DND-41 (cell line): ENCODE data around the gene PTPN12.

Source experiments
- ATAC-seq: fragments of 200-7000 bp; cut with Tn5 transposase; 3 replicates; pipeline ENCODE4 v1.9.1; 2021; ENCODE audit warnings: low read depth; ENCODE audit not compliant: insufficient read depth
- DNase-seq: peaks from one replicate; pipeline ENCODE4 v3.0.0-alpha.2; 2020
- H2AFZ ChIP-seq: 2 replicates; pipeline ENCODE4 v1.6.0; 2012; ENCODE audit warnings: low read depth, low read length
- H3K27ac ChIP-seq: 2 replicates; pipeline ENCODE4 v1.5.1; 2012; ENCODE audit warnings: low read length, inconsistent platforms
- H3K27me3 ChIP-seq: fragments of 200-600 bp; sonication (generic); 2 replicates; pipeline ENCODE4 v1.6.0; 2012; ENCODE audit warnings: low read length, mild to moderate bottlenecking, inconsistent platforms; ENCODE audit not compliant: insufficient read depth, poor library complexity
- H3K36me3 ChIP-seq: 2 replicates; pipeline ENCODE4 v1.5.1; 2012; ENCODE audit warnings: low read length, inconsistent platforms; ENCODE audit not compliant: insufficient read depth
- H3K4me1 ChIP-seq: 2 replicates; pipeline ENCODE4 v1.5.1; 2012; ENCODE audit warnings: mild to moderate bottlenecking, low read length; ENCODE audit not compliant: insufficient read depth
- H3K4me2 ChIP-seq: 2 replicates; pipeline ENCODE4 v1.6.0; 2012; ENCODE audit warnings: mild to moderate bottlenecking, moderate library complexity, low read length, inconsistent platforms; ENCODE audit not compliant: insufficient read depth
- H3K4me3 ChIP-seq, 2 experiments: fragments of 200-600 bp in 1 of 2; shearing (Covaris generic) in 1 of 2; 2 replicates each; pipeline ENCODE4 v1.5.1; 2012 to 2016; ENCODE audit warnings: inconsistent platforms in 2 of 2, low read length in 2 of 2, mild to moderate bottlenecking in 2 of 2, low read depth in 1 of 2, moderate library complexity in 1 of 2
- H3K79me2 ChIP-seq: 2 replicates; pipeline ENCODE4 v1.6.0; 2012; ENCODE audit warnings: low read length, inconsistent platforms; ENCODE audit not compliant: insufficient read depth
- H3K9ac ChIP-seq: 2 replicates; pipeline ENCODE4 v1.6.0; 2012; ENCODE audit warnings: low read depth, mild to moderate bottlenecking, inconsistent platforms, low read length, moderate library complexity
- H3K9me3 ChIP-seq: 2 replicates; pipeline ENCODE4 v1.5.1; 2012; ENCODE audit warnings: low read length, moderate library complexity, mild to moderate bottlenecking, inconsistent platforms; ENCODE audit not compliant: insufficient read depth, severe bottlenecking
- H4K20me1 ChIP-seq: 2 replicates; pipeline ENCODE4 v1.6.0; 2012; ENCODE audit warnings: low read length; ENCODE audit not compliant: insufficient read depth
- CTCF ChIP-seq: IDR thresholded peaks from 2 replicates; pipeline ENCODE4 v1.5.1; 2012; ENCODE audit warnings: borderline replicate concordance, low read length, moderate library complexity, mild to moderate bottlenecking; ENCODE audit not compliant: poor library complexity, severe bottlenecking; ENCODE audit errors: extremely low read depth
- EZH2 ChIP-seq: IDR thresholded peaks from 3 replicates; pipeline ENCODE4 v1.6.1; 2012; ENCODE audit warnings: borderline replicate concordance, low read depth, mild to moderate bottlenecking, moderate library complexity, low read length, inconsistent platforms; ENCODE audit not compliant: severe bottlenecking

Gene PTPN12

GRCh38 chr7:77580762-77581350 is 43.8 kb downstream of the PTPN12 start:
- no peaks in the 10 kb centered on the region for H3K9me3 ChIP-seq
- ATAC-seq (no peak), DNase-seq (no peak)
- no peaks in the 10 kb centered on the region for H3K79me2 ChIP-seq
- H4K20me1 ChIP-seq, result no peaks in the 10 kb centered on the region
- no peak overlapping the region for H3K4me2 ChIP-seq
- H3K36me3 ChIP-seq, result no peaks in the 10 kb centered on the region
- H2AFZ ChIP-seq, result no peak overlapping the region
- no peak overlapping the region for H3K9ac ChIP-seq
- TF ChIP-seq EZH2 (no peak), CTCF (no peak)
- H3K27ac ChIP-seq, result no peak overlapping the region
- no peaks in the 10 kb centered on the region for H3K27me3 ChIP-seq
- no peak overlapping the region for H3K4me3 ChIP-seq
- no peaks in the 10 kb centered on the region for H3K4me1 ChIP-seq

DNA sequence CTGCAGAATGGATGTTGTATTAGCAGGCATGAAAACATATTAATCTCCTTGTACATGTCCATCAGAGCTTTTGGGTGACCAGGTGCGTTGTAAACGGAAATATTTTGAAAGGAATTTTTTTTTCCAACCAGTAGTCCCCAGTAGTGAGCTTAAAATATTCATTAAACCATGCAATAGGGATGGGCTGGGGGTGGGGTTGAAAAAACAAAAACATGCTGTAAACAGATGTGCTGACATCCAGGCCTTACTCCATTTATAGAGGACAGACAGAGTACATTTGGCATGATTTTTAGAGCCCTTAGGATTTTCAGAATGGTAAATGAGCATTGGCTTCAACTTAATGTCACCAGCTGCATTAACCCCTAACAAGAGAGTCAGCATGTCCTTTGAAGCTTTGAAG is 50.2 kb downstream of the PTPN12 start:
- Histone ChIP-seq H3K4me3 (no peak overlapping the region), H3K4me2 (no peak overlapping the region), H3K36me3 (no peaks in the 10 kb centered on the region), H3K27ac (no peak overlapping the region), H3K9me3 (no peaks in the 10 kb centered on the region), H4K20me1 (no peaks in the 10 kb centered on the region), H2AFZ (no peak overlapping the region), H3K27me3 (no peaks in the 10 kb centered on the region), H3K4me1 (no peaks in the 10 kb centered on the region), H3K79me2 (no peaks in the 10 kb centered on the region), H3K9ac (no peak overlapping the region)
- TF ChIP-seq EZH2 (no peak), CTCF (no peak)
- DNase-seq (no peak), ATAC-seq (no peak)

DNA sequence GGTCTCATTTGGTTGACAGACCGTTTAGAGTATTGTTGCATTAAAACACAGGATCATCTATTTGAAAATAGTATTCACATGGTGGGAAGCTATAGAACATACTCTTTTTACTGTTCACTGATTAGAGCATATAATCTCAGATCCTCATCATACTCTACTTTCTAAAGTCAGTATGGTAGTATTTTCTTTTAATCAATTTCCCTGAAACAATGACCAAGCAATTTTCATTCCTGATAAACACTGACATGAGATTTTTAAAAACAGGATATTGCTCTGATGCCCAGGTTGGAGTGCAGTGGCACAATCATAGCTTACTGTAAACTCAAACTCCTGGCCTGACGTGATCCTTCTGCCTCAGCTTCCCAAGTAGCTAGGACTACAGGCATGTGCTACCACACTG is 63.9 kb downstream of the PTPN12 start:
- Histone ChIP-seq H3K36me3 (no peaks in the 10 kb centered on the region), H3K4me2 (no peak overlapping the region), H3K9me3 (no peaks in the 10 kb centered on the region), H3K4me3 (no peak overlapping the region), H3K27ac (no peak overlapping the region), H2AFZ (no peak overlapping the region), H3K9ac (no peak overlapping the region), H3K4me1 (no peaks in the 10 kb centered on the region), H3K27me3 (no peaks in the 10 kb centered on the region), H3K79me2 (no peaks in the 10 kb centered on the region), H4K20me1 (no peaks in the 10 kb centered on the region)
- DNase-seq, result no peak
- ATAC-seq, result no peak
- TF ChIP-seq EZH2 (no peak), CTCF (no peak)

DNA sequence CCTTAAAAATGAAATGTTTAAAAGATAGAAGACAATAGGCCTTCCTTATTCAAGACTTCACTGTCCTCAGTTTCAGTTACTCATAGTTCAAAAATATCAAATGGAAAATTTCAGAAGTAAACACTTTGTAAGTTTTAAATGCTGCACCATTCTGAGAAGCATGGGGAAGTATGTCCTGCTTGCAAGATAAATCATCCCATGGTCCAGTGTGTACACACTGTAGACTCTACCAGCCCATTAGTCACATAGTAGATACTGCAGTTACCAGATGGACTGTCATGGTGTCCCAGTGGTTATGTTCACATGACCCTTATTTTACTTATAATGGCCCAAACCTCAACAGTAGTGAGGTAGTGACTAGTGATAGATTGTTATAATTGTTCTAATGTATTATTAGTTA is 69.5 kb downstream of the PTPN12 start:
- Histone ChIP-seq H3K27ac (no peak overlapping the region), H3K4me2 (no peak overlapping the region), H3K9ac (no peak overlapping the region), H2AFZ (no peak overlapping the region), H3K79me2 (no peaks in the 10 kb centered on the region), H3K27me3 (no peaks in the 10 kb centered on the region), H4K20me1 (no peaks in the 10 kb centered on the region), H3K4me1 (no peaks in the 10 kb centered on the region), H3K4me3 (no peak overlapping the region), H3K36me3 (peaks cover 8% of the 10 kb centered on the region; the same call in 1 of the 2 replicates), H3K9me3 (no peaks in the 10 kb centered on the region)
- TF ChIP-seq EZH2 (no peak), CTCF (no peak)
- DNase-seq (no peak), ATAC-seq (no peak)
